Glomerular endothelial cell (primary cell): ENCODE measurements around the gene ST14. TPM values are rescaled to one million over a fixed set of nuclear protein-coding genes. Genes with fewer than 3 reads are reported as not detected.
"Not testable (repeated sequence)": the region's sequence is repeated elsewhere in the genome, so short reads cannot be mapped to it uniquely, and the experiment has no call there.

Experiments used
- DNase-seq: peaks from one replicate; pipeline ENCODE4 v3.0.0-alpha.2; 2011; ENCODE audit warnings: low read depth, low spot score; ENCODE audit errors: extremely low read depth
- total RNA-seq: library from RNA; depleted of rRNA; stranded (reverse); fragments of >200 nt; gene quantifications from 2 replicates; pipeline ENCODE4 v1.2.3, GENCODE V29; 2015

The ST14 gene
- total RNA-seq, 1 donor from 2014 or later, result 0.12 TPM

GRCh38 chr11:130218501-130219070 is 59.0 kb downstream of the ST14 start:
- no peak for DNase-seq

- no peak for DNase-seq
Measured at GRCh38 chr11:130219148-130219547, 59.6 kb downstream of the ST14 start.

- no peak for DNase-seq
Measured at GRCh38 chr11:130220311-130221035, 60.9 kb downstream of the ST14 start.

GRCh38 chr11:130223291-130223971 is 63.8 kb downstream of the ST14 start:
- DNase-seq, result no peak

- DNase-seq, result no peak
Measured at GRCh38 chr11:130227373-130227772, 67.8 kb downstream of the ST14 start.

GRCh38 chr11:130233486-130233885 is 73.9 kb downstream of the ST14 start:
- not testable (repeated sequence) for DNase-seq

GRCh38 chr11:130233888-130234287 is 74.3 kb downstream of the ST14 start:
- DNase-seq, result not testable (repeated sequence)

- no peak for DNase-seq
Measured at GRCh38 chr11:130234315-130234714, 74.7 kb downstream of the ST14 start.

- DNase-seq, result no peak
Measured at GRCh38 chr11:130237282-130238006, 77.9 kb downstream of the ST14 start.

- no peak for DNase-seq
Measured at GRCh38 chr11:130241713-130242112, 82.1 kb downstream of the ST14 start.

GRCh38 chr11:130243816-130244215 is 84.2 kb downstream of the ST14 start:
- DNase-seq, result no peak

GRCh38 chr11:130244848-130245247 is 85.3 kb downstream of the ST14 start:
- DNase-seq, result no peak

GRCh38 chr11:130245375-130245774 is 85.8 kb downstream of the ST14 start:
- not testable (repeated sequence) for DNase-seq

- no peak for DNase-seq
Measured at GRCh38 chr11:130246270-130246669, 86.7 kb downstream of the ST14 start.

- DNase-seq, result no peak
Measured at GRCh38 chr11:130246738-130247137, 87.2 kb downstream of the ST14 start.

- DNase-seq, result no peak
Measured at GRCh38 chr11:130247319-130247718, 87.7 kb downstream of the ST14 start.

- no peak for DNase-seq
Measured at GRCh38 chr11:130249371-130249770, 89.8 kb downstream of the ST14 start.

GRCh38 chr11:130249929-130250328 is 90.3 kb downstream of the ST14 start:
- not testable (repeated sequence) for DNase-seq

GRCh38 chr11:130251763-130252162 is 92.2 kb downstream of the ST14 start:
- DNase-seq, result not testable (repeated sequence)
